Epithelial cell of esophagus (primary cell): ENCODE data around the gene PSMD13.
"Not testable (repeated sequence)": the region's sequence is repeated elsewhere in the genome, so short reads cannot be mapped to it uniquely, and the experiment has no call there.

Source experiments
- DNase-seq: peaks from one replicate; pipeline ENCODE4 v3.0.0; 2010; ENCODE audit warnings: low read depth
- H3K4me3 ChIP-seq: 2 replicates; pipeline ENCODE4 v1.5.1; 2011; ENCODE audit warnings: mild to moderate bottlenecking, low read length, control low read depth
- CTCF ChIP-seq: IDR thresholded peaks from 2 replicates; pipeline ENCODE4 v1.5.1; 2011; ENCODE audit warnings: low read depth, mild to moderate bottlenecking, low read length, control low read depth, inconsistent platforms; ENCODE audit not compliant: insufficient read depth; ENCODE audit errors: missing control alignments

The PSMD13 gene

GRCh38 chr11:259413-259812 lies 22.6 kb downstream of the PSMD13 start:
- DNase-seq, result no peak
- H3K4me3 ChIP-seq, result no peak overlapping the region
- no peak for TF ChIP-seq CTCF

- no peak overlapping the region for H3K4me3 ChIP-seq
- DNase-seq, result no peak
- TF ChIP-seq CTCF, result no peak
Observed at GRCh38 chr11:261624-262023, 24.8 kb downstream of the PSMD13 start.

GRCh38 chr11:266676-267439 lies 30.1 kb downstream of the PSMD13 start:
- no peak overlapping the region for H3K4me3 ChIP-seq
- DNase-seq, result no peak
- no peak for TF ChIP-seq CTCF

GRCh38 chr11:267491-267994 lies 30.8 kb downstream of the PSMD13 start:
- H3K4me3 ChIP-seq, result peak overlapping the region; percentile 13
- no peak for DNase-seq
- TF ChIP-seq CTCF, result no peak

- H3K4me3 ChIP-seq, DNase-seq: not testable (repeated sequence)
Observed at GRCh38 chr11:268716-269145, 32.0 kb downstream of the PSMD13 start.

- TF ChIP-seq CTCF, result peak; percentile 24
- DNase-seq, result peak; percentile 71
- no peak overlapping the region for H3K4me3 ChIP-seq
Observed at GRCh38 chr11:269146-269890, 32.5 kb downstream of the PSMD13 start.

GRCh38 chr11:270451-271318 lies 33.9 kb downstream of the PSMD13 start:
- no peak overlapping the region for H3K4me3 ChIP-seq
- TF ChIP-seq CTCF, result no peak
- DNase-seq, result no peak
